Measurements from ENCODE around the gene LRRC52.
A peak's percentile ranks its signal among the peaks of the same experiment; 100 is the strongest.

The LRRC52 gene, protein sequence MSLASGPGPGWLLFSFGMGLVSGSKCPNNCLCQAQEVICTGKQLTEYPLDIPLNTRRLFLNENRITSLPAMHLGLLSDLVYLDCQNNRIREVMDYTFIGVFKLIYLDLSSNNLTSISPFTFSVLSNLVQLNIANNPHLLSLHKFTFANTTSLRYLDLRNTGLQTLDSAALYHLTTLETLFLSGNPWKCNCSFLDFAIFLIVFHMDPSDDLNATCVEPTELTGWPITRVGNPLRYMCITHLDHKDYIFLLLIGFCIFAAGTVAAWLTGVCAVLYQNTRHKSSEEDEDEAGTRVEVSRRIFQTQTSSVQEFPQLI

DNA sequence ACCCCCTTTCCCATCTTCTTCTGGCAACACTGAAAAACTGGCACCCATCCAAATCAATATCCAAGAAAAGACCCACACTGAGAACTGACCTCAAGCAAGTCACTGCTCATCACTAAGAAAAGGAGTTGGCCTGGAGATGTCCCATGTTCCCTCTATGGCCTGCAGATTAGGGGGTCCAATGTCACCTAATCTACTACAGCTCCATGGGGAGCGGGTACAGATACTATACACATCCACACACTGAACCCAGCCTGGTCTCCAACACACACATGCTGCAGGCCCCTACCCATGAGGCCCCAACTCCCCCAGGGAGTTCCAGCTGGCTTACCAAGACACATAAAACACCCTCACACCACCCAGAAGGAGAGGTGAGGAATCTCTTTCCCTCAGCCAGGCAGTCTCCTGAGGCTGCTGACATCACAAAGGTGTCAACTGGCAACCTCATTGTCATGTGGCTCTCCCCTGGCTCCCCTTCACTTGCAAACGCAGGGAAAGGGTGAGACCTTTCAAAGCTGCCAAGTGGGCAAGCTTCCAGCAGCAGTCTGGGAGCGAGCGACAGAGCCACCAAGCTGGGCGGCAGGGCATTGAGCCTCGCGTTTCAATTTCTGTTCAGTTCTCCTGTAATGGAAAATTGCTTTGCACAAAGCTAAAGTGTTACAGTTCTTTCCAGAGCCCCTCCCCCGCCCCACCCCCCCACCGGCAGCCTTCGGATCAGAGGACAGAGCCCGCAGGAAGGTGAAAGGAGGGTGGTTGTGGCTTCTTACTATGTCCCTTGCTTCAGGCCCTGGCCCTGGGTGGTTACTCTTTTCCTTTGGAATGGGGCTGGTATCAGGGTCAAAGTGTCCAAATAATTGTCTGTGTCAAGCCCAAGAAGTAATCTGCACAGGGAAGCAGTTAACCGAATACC, at the start of gene LRRC52:
Gene LRRC52 (plus strand): TSS at position 469 of the 907 bp plus-strand sequence. CDS start 297 bp downstream, at position 766.
- DNase-seq = peak; percentile 65

GRCh38 chr1:165494949-165495857, 48.6 kb upstream of the LRRC52 start:
- no peak for DNase-seq

DNA sequence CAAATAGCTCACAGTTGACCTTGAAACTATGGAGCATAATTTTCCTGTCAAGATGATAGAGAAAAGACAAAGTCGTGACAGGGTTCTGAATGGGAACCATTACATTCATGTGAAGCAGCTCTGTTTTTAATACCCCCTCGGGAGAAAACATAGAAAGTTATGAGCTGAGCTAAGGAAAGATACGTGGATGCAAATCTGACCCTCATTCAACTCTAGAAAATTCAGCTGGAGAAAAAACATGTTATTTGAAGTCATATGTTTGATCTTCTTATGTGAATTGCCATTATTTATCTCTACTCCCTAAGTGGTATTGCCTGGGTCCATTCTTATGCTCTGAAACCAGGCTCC, 48.0 kb upstream of the LRRC52 start:
- DNase-seq = no peak

- DNase-seq = peak; percentile 43
Measured at GRCh38 chr1:165496501-165496900, 47.3 kb upstream of the LRRC52 start.

GRCh38 chr1:165497069-165498013, 46.5 kb upstream of the LRRC52 start:
- no peak for DNase-seq

DNA sequence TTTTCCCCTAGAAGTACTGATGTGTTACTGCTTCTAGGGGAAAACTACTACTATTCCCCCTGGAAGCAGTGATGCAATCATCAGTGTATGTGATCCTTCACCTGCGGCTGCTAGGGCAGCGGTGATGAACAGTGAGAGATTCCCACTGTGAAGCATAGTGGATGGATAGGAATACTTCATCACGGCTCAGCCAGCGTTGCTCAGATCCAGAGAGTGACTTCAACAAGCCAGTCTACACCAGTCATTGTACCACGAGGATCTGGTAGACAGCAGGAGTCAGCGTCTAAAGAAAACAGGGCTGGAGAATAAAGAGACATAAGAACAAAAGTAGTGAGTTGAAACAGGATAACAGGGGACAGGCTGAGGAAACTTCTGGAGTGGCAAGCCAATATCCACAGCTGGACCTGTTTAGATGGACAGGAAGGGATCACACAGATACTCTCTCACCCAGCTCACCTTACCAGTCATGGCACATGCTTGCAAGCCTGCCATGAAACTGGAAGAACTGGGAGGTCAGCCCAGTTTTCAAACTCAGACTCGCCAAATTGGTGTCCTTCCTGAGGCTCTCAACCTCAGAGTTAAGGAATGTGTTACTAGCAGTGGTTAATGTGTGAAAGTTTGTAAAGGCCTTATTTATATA, 42.4 kb upstream of the LRRC52 start:
- DNase-seq = no peak

- DNase-seq = no peak
Measured at GRCh38 chr1:165501970-165502348, 41.8 kb upstream of the LRRC52 start.

GRCh38 chr1:165507570-165507969, 36.2 kb upstream of the LRRC52 start:
- no peak for DNase-seq

DNA sequence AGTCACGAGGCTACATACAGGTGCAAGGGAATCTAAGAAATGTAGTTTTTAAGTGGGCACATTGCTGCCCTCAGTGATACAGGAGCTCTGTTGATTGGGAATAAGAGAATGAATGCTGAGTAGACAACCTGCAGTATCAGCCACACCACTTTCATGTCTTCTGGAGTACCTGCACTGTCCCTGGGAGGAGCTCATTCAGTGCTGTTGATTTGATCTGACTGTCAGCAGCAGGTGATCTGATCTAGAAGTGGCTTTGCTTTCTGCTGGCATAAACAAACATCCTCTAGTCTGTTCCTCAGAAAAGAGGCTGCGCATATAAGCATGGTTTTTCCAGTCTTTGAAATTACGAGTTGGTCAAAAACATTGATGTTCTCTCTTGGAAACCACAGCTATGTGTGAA, 35.5 kb upstream of the LRRC52 start:
- DNase-seq = no peak

GRCh38 chr1:165512816-165513215, 31.0 kb upstream of the LRRC52 start:
- DNase-seq = no peak

GRCh38 chr1:165516469-165516868, 27.3 kb upstream of the LRRC52 start:
- DNase-seq = no peak

- no peak for DNase-seq
Measured at GRCh38 chr1:165520646-165521045, 23.2 kb upstream of the LRRC52 start.

DNA sequence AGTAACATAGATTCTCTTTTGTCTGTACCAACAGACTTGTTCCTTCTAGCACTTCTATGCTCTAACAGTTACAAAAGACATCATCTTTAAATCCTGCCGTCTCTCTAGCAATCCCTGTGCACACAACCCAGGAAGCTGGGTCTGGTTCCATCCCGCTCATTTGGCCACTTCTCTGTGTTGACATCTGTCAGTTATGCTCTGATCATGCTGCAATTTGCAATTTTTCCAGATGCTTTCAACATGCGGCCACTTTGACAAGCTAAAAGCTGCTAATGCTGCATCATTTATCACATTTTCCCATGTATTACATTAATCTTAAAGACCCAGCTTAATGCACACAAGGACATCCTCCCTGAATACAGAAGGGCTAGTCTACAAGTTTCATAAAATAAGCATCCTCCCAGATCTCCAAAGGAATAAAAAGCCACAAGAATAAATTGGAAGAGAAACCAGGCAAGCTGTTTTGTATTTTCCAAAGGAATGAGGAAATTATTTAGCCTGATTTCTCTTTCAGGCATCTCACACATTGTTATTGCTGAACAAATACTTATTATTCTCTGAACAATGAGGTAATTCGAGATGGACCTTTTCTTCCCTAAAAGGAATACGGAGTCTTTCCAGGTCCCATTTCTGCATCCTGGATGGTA, 19.0 kb upstream of the LRRC52 start:
- DNase-seq = no peak

DNA sequence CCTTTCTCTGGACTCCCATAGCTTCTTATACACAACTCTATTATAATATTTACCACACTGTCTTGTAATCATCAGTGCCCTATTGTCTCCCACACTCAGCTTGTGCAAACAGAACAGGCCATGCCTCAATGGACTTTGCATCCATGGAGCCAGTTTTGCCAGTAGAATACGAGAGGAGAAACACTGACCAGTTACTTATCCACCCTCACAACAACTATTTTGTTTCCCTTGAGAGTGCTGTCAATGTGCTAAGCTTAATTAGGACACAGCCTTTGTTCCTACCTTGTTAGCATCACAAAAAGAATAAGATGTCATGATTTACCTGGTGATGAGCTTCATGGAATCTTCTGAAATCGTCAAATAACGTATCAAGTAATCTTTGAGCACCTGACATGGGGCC, 18.1 kb upstream of the LRRC52 start:
- no peak for DNase-seq

DNA sequence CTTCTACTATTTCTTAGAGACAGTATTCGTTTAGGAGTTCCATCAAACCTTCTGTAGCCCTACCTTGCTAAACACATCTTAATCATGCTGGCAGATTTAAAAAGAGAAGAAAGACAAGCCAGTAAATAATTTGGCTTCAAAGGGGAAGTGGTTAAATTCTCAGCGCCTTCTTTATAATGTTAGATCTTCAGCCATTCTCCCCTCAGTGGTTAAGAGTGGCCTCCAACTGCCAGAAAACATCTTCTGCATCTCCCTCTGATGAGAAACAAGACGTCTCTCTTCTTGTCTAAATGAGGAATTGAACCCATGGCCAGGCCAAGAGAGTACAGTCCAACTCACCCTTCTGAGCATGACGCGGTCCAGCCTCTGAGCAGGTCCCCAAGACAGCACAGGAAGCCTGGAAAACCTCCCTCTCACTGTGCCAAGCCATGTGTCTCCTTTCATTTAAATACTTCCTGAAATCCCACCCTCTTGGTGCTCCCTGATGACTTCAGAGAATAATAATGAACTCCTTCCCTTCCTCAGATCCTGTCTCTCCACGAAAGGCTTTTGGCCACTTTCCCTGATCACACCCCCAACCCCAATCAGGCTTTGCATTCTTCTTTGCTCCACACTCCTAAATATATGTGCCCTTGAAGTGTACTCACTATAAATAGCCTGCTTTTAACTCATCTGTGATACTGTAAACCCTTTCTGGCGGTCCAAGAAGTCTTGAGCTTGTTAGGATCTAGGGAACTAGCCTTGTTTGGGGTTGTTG, 16.4 kb upstream of the LRRC52 start:
- peak; percentile 23 for DNase-seq

DNA sequence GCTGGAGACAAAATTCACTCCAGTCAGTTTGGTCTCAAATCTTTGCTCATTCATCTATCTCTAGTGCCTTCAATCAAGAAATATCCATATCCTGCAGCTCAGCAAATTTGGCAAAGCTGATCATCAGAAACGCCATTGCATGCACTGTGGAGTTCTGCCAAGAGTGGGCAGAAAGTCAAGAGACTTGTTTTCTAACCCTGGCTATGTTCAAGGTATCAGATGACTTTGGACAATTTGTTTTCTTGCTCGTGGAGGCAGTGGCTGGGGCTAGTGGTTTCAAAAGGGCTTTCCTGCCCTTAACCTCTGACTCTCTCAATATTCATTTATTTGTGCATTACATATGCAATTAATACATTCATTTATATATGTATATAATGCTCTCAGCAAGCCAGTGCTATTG, 12.8 kb upstream of the LRRC52 start:
- DNase-seq = no peak

GRCh38 chr1:165532053-165532452, 11.7 kb upstream of the LRRC52 start:
- no peak for DNase-seq

DNA sequence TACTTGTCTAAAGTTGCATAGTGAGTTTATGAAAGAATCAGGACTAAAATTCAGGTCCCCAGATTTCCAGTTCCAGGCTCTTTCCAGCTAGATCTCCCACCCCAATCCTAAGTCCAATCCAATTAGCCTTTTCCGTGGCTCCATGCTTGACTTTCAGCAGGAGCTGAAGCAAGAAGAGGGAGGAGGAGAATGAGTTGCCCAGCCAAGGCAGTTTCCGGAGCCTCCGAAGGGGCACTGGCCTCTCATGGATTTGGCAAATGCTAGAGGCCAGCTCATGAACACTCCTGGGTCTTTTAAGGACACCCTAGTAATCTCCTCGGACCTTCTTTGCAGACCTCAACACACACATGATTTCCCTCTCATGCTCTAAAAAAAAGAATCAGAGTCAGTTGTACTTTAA, 10.5 kb upstream of the LRRC52 start:
- DNase-seq = no peak

DNA sequence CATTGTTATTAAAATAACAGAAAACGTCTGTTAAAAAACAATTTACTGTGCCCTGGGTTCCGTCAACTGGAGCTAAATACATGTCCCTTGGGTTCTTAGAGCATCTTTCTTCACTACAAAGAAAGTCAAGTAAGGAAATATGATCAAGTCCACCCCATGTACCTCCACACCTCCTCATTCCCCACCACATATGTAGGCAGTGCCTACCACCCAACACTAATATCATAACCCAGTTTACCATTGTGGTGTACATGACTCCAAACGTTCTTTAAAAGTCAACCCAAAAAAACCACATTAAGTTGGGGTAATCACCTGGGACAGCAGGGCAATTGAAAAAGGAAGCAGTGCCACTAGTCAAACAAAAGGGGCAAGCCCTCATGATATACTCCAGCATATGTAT, 7.8 kb upstream of the LRRC52 start:
- no peak for DNase-seq

Data from right hindlimb (tissue), 1 donor.